IMR-90 (cell line): ENCODE data around the gene PHAX. TPM values are rescaled to one million over a fixed set of nuclear protein-coding genes. Genes with fewer than 3 reads are reported as not detected.

Source experiments
- ATAC-seq: fragments of 200-7000 bp; cut with Tn5 transposase; 2 replicates; pipeline ENCODE4 v1.9.1; 2020; ENCODE audit warnings: low read depth, mild to moderate bottlenecking, moderate library complexity
- BruUV-seq: library from RNA; stranded (reverse); fragments of 400-500 nt; replicated peaks from 2 replicates; lab custom pipeline; 2021; lab: Mats Ljungman, UMichigan
- CTCF ChIA-PET: fragments of 300-600 bp; formaldehyde crosslinking; extraction: SDS; loops from one replicate; lab custom pipeline; 2021; ENCODE audit warnings: antibody characterized with exemption; lab: Yijun Ruan, JAX
- POLR2A ChIA-PET: fragments of 300-600 bp; sonication (Branson Sonifier 250); formaldehyde crosslinking; loops from one replicate; lab custom pipeline; 2022; ENCODE audit warnings: antibody characterized with exemption; ENCODE audit not compliant: unreplicated experiment; lab: Charles Lee
- DNase-seq: peaks from one replicate; pipeline ENCODE4 v3.0.0; 2013
- H2AFZ ChIP-seq: replicated peaks from 2 replicates; pipeline ENCODE3; 2013; ENCODE audit warnings: low read length, mild to moderate bottlenecking; ENCODE audit not compliant: poor library complexity
- H2AK5ac ChIP-seq: 2 replicates; pipeline ENCODE4 v1.6.1; 2013; ENCODE audit warnings: low read depth, low read length, inconsistent platforms
- H2AK9ac ChIP-seq: replicated peaks from 2 replicates; pipeline ENCODE3; 2013; ENCODE audit warnings: mild to moderate bottlenecking, low read depth, low read length, moderate library complexity; ENCODE audit not compliant: poor library complexity
- H2BK120ac ChIP-seq: 2 replicates; pipeline ENCODE4 v1.6.1; 2013; ENCODE audit warnings: low read depth, low read length, inconsistent platforms
- H2BK15ac ChIP-seq: 3 replicates; pipeline ENCODE4 v1.6.1; 2013; ENCODE audit warnings: low read depth, low read length, inconsistent platforms
- H2BK20ac ChIP-seq: 2 replicates; pipeline ENCODE4 v1.6.1; 2013; ENCODE audit warnings: low read depth, mild to moderate bottlenecking, inconsistent platforms, low read length, moderate library complexity
- H2BK5ac ChIP-seq: 2 replicates; pipeline ENCODE4 v1.6.1; 2013; ENCODE audit warnings: mild to moderate bottlenecking, low read depth, low read length, inconsistent platforms; ENCODE audit not compliant: poor library complexity, severe bottlenecking
- H3K14ac ChIP-seq: replicated peaks from 2 replicates; pipeline ENCODE4 v1.6.1; 2013; ENCODE audit warnings: low read depth, low read length, inconsistent platforms
- H3K18ac ChIP-seq: 2 replicates; pipeline ENCODE4 v1.6.1; 2013; ENCODE audit warnings: low read depth, low read length, control low read depth
- H3K23ac ChIP-seq: 2 replicates; pipeline ENCODE4 v1.6.1; 2013; ENCODE audit warnings: low read depth, low read length, inconsistent platforms
- H3K27ac ChIP-seq: 2 replicates; pipeline ENCODE4 v1.5.1; 2013; ENCODE audit warnings: mild to moderate bottlenecking, control low read depth, low read length; ENCODE audit not compliant: insufficient read depth
- H3K27me3 ChIP-seq: 2 replicates; pipeline ENCODE4 v1.6.1; 2013; ENCODE audit warnings: low read length; ENCODE audit not compliant: control insufficient read depth, insufficient read depth
- H3K36me3 ChIP-seq: 2 replicates; pipeline ENCODE4 v1.6.1; 2013; ENCODE audit warnings: low read length, mixed read lengths; ENCODE audit not compliant: control insufficient read depth, insufficient read depth
- H3K4ac ChIP-seq: 2 replicates; pipeline ENCODE4 v1.6.1; 2013; ENCODE audit warnings: low read depth, low read length, inconsistent platforms
- H3K4me1 ChIP-seq: 2 replicates; pipeline ENCODE4 v1.6.1; 2013; ENCODE audit warnings: low read length, mixed read lengths; ENCODE audit not compliant: control insufficient read depth, insufficient read depth
- H3K4me2 ChIP-seq: 2 replicates; pipeline ENCODE4 v1.6.1; 2013; ENCODE audit warnings: low read depth, mild to moderate bottlenecking, control low read depth, low read length, moderate library complexity
- H3K4me3 ChIP-seq: 2 replicates; pipeline ENCODE4 v1.5.1; 2013; ENCODE audit warnings: low read depth, mild to moderate bottlenecking, control low read depth, low read length, moderate library complexity; ENCODE audit not compliant: insufficient read depth
- H3K56ac ChIP-seq: 2 replicates; pipeline ENCODE4 v1.6.1; 2013; ENCODE audit warnings: low read length, inconsistent platforms; ENCODE audit not compliant: insufficient read depth; ENCODE audit errors: extremely low read depth
- H3K79me1 ChIP-seq, 2 experiments: 2 replicates each; pipeline ENCODE4 v1.6.1; 2013; ENCODE audit warnings: low read length in 2 of 2, inconsistent platforms in 1 of 2, low read depth in 1 of 2
- H3K9ac ChIP-seq: 2 replicates; pipeline ENCODE4 v1.6.1; 2013; ENCODE audit warnings: low read depth, low read length, control low read depth
- H3K9me1 ChIP-seq: 2 replicates; pipeline ENCODE4 v1.6.1; 2013; ENCODE audit warnings: low read length, inconsistent platforms; ENCODE audit not compliant: insufficient read depth
- H3K9me3 ChIP-seq: 2 replicates; pipeline ENCODE4 v1.6.1; 2013; ENCODE audit warnings: low read length; ENCODE audit not compliant: control insufficient read depth, insufficient read depth
- H4K20me1 ChIP-seq: 2 replicates; pipeline ENCODE4 v1.6.1; 2013; ENCODE audit warnings: low read length, inconsistent platforms; ENCODE audit not compliant: insufficient read depth
- H4K5ac ChIP-seq: 2 replicates; pipeline ENCODE4 v1.6.1; 2013; ENCODE audit warnings: mild to moderate bottlenecking, low read depth, low read length, control low read depth
- H4K8ac ChIP-seq, 2 experiments: 2 replicates each; pipeline ENCODE4 v1.6.1; 2013; ENCODE audit warnings: low read depth in 2 of 2, low read length in 2 of 2, control low read depth in 1 of 2, inconsistent platforms in 1 of 2
- H4K91ac ChIP-seq: 2 replicates; pipeline ENCODE4 v1.6.1; 2013; ENCODE audit warnings: low read depth, low read length, inconsistent platforms; ENCODE audit not compliant: insufficient read depth
- CHD1 ChIP-seq: IDR thresholded peaks from 2 replicates; pipeline ENCODE4 v1.6.1; 2012; ENCODE audit warnings: low read depth, low read length, improper control_type of control experiment
- CTCF ChIP-seq: conservative IDR thresholded peaks from 2 replicates; pipeline ENCODE4 v1.5.1; 2012; ENCODE audit warnings: mild to moderate bottlenecking, low read depth, low read length, improper control_type of control experiment
- ELK1 ChIP-seq: fragments of 150-350 bp; IDR thresholded peaks from 2 replicates; pipeline ENCODE4 v1.6.1; 2016; ENCODE audit warnings: low read depth, mild to moderate bottlenecking, low read length, moderate library complexity, borderline replicate concordance
- MAZ ChIP-seq: IDR thresholded peaks from 2 replicates; pipeline ENCODE4 v1.6.1; 2012; ENCODE audit warnings: low read depth, mild to moderate bottlenecking, low read length, improper control_type of control experiment, moderate library complexity, borderline replicate concordance
- NFE2L2 ChIP-seq: fragments of 150-350 bp; IDR thresholded peaks from 2 replicates; pipeline ENCODE4 v1.6.1; 2016; ENCODE audit warnings: low read depth, mild to moderate bottlenecking, low read length
- POLR2A ChIP-seq: IDR thresholded peaks from 2 replicates; pipeline ENCODE4 v1.6.1; 2012; ENCODE audit warnings: mild to moderate bottlenecking, low read depth, low read length
- RAD21 ChIP-seq: IDR thresholded peaks from 2 replicates; pipeline ENCODE4 v1.6.1; 2012; ENCODE audit warnings: low read length, improper control_type of control experiment
- RCOR1 ChIP-seq: IDR thresholded peaks from 2 replicates; pipeline ENCODE4 v1.6.1; 2012; ENCODE audit warnings: mild to moderate bottlenecking, low read length, improper control_type of control experiment; ENCODE audit not compliant: insufficient replicate concordance
- RFX5 ChIP-seq: IDR thresholded peaks from 2 replicates; pipeline ENCODE4 v1.8.0; 2012; ENCODE audit warnings: low read depth, mild to moderate bottlenecking, low read length, moderate library complexity
- WGBS, 2 experiments: methylation state at CpG; one replicate each; pipeline versions ENCODE4 v1.1.5 to v1.1.7; 2013; ENCODE audit warnings: missing lambda C conversion rate in 2 of 2; ENCODE audit not compliant: insufficient read length in 1 of 2; ENCODE audit errors: extremely low coverage in 2 of 2; 5-methylcytosine and 5-hydroxymethylcytosine counted together
- dilution Hi-C: fragments of 300-500 bp; cut with HindIII; formaldehyde crosslinking; loops from one replicate; pipeline ENCODE4 v1.14.3; 2018; ENCODE audit warnings: low sequenced_read_pairs; ENCODE audit not compliant: unreplicated experiment
- in situ Hi-C: fragments of 300-500 bp; cut with MboI; formaldehyde crosslinking; loops from 3 replicates; pipeline ENCODE4 v1.14.3; 2019; ENCODE audit warnings: low sequenced_read_pairs, inconsistent platforms, mixed read lengths
- intact Hi-C: fragments of 100-400 bp; cut with micrococcal nuclease; formaldehyde crosslinking; loops from 2 replicates; pipeline ENCODE4 v1.10.0; 2022
- polyA plus RNA-seq, 3 experiments: library from polyadenylated mRNA; depleted of rRNA; stranded (reverse); fragments of >200 nt; gene quantifications; 2 replicates each; pipeline ENCODE4 v1.2.3, GENCODE V29; 2012; ENCODE audit warnings: low replicate concordance in 1 of 3
- total RNA-seq: library from RNA; depleted of rRNA; stranded (reverse); fragments of >200 nt; gene quantifications from 2 replicates; pipeline ENCODE4 v1.2.3, GENCODE V29; 2012

Gene PHAX
- total and polyA plus RNA-seq, 2 of the 4 experiments (the other 2 are of a cell fraction) = 32.5 to 46.4 TPM

GRCh38 chr5:126659805-126660482 lies 59.2 kb downstream of the PHAX start:
- H2BK15ac ChIP-seq = no peak overlapping the region
- intact Hi-C loops = loop anchor here (10.0 kb wide), 1 partner anchor 385 kb away; no protein-coding TSS in a partner anchor
- H3K27ac ChIP-seq = no peak overlapping the region

More at GRCh38 chr5:126659805-126660482, 59.2 kb downstream of the PHAX start:
- H2BK20ac ChIP-seq = no peak overlapping the region
- peaks cover 2% of the 10 kb centered on the region; the same call in 1 of the 2 replicates for H3K27me3 ChIP-seq
- H4K5ac ChIP-seq = no peak overlapping the region
- no peaks in the 10 kb centered on the region for H4K20me1 ChIP-seq
- in situ Hi-C loops = no loop called here
- ATAC-seq (no peak), DNase-seq (no peak)
- no peak overlapping the region for H3K4ac ChIP-seq
- H2AFZ ChIP-seq = no peak overlapping the region
- BruUV-seq = no TSS peak
- TF ChIP-seq NFE2L2 = no peak
- TF ChIP-seq CTCF = no peak
- no peak for TF ChIP-seq CHD1
- no peak for TF ChIP-seq ELK1
- TF ChIP-seq MAZ = no peak
- TF ChIP-seq RAD21 = no peak
- TF ChIP-seq POLR2A = no peak
- no peak for TF ChIP-seq RFX5
- TF ChIP-seq RCOR1 = no peak
- H3K4me2 ChIP-seq = no peak overlapping the region
- 0 out of 2 replicates have a peak overlapping the region, but pooled peaks have one; percentile 4 for H3K14ac ChIP-seq
- H2AK9ac ChIP-seq = no peak overlapping the region
- H2AK5ac ChIP-seq = no peak overlapping the region
- H3K36me3 ChIP-seq = no peaks in the 10 kb centered on the region
- dilution Hi-C loops = loop anchor here (25.0 kb wide), 1 partner anchor 127 kb away; the partner anchor contains the start of gene LMNB1
- no CpG with 5 or more reads among the region's 2 CpGs for WGBS, 2 experiments
- no peaks in the 10 kb centered on the region for H3K79me1 ChIP-seq
- no peaks in the 10 kb centered on the region for H3K9me3 ChIP-seq
- no peak overlapping the region for H3K23ac ChIP-seq
- no peak overlapping the region for H4K8ac ChIP-seq
- H3K4me3 ChIP-seq = no peak overlapping the region
- H3K4me1 ChIP-seq = no peaks in the 10 kb centered on the region
- CTCF ChIA-PET = no interaction called here
- H3K9me1 ChIP-seq = no peaks in the 10 kb centered on the region
- no peak overlapping the region for H2BK5ac ChIP-seq
- no peak overlapping the region for H3K9ac ChIP-seq
- POLR2A ChIA-PET = no interaction called here
- H4K91ac ChIP-seq = no peak overlapping the region
- no peak overlapping the region for H3K18ac ChIP-seq
- H3K56ac ChIP-seq = no peak overlapping the region
- H2BK120ac ChIP-seq = no peak overlapping the region
